Astrocyte of the cerebellum (primary cell): ENCODE measurements around the gene B3GALT4.
A peak's percentile ranks its signal among the peaks of the same experiment; 100 is the strongest.

Experiments used
- DNase-seq: peaks from one replicate; pipeline ENCODE4 v3.0.0-alpha.2; 2011; ENCODE audit warnings: low read depth
- H3K4me3 ChIP-seq: 2 replicates; pipeline ENCODE4 v1.5.1; 2011; ENCODE audit warnings: mild to moderate bottlenecking, low read depth, low read length, moderate library complexity
- in situ Hi-C: cut with HindIII; loops from 2 replicates; pipeline ENCODE4 v1.10.0; 2017; ENCODE audit warnings: low sequenced_read_pairs
- TF ChIP-seq, protein P1 (sequence below): IDR thresholded peaks from 2 replicates; pipeline ENCODE4 v1.5.1; 2012; ENCODE audit warnings: low read length, low read depth, moderate library complexity, mild to moderate bottlenecking; ENCODE audit errors: missing control alignments

B3GALT4 gene

DNA sequence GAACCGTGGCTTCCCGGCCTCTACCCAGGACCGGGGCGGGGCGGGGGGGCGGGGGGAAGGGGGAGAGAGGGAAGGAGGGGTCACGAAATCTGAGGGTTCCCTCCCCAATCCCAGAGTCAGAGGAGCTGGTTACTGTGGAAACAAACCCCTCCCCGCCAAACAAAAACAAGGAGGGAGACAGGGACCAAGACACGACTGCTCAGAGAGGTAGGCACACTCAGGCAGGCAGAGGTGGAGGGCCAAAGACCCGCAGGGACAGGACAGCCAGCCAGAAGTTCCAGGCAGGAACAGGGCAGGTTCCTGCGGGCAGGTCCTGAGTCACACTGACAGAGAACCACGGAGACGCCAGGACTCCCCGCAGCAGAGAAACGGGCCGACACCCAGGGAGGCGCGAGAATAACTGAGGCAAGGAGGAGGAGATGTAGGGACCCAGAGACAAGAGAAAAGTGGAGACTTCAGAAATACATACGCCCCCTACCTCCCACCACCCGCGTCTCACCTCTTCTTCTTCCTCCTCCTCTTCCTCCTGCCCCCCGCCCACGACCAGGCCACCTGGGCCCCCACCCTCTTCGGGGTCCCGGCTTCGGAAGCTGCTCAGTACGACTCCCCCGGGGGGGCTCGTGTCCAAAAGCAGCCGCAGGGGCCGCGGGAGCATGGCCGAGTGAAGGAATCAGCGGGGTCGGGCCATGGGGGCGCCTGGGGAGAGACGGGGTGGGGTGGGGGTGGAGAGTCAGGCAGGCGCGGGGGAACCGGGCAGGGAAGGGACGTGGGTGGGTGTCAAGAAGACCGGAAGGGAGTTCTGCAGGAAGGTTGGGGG, 21.2 kb downstream of the B3GALT4 start:
- no peak for DNase-seq
- in situ Hi-C loops = no loop called here
- TF ChIP-seq, protein P1, sequence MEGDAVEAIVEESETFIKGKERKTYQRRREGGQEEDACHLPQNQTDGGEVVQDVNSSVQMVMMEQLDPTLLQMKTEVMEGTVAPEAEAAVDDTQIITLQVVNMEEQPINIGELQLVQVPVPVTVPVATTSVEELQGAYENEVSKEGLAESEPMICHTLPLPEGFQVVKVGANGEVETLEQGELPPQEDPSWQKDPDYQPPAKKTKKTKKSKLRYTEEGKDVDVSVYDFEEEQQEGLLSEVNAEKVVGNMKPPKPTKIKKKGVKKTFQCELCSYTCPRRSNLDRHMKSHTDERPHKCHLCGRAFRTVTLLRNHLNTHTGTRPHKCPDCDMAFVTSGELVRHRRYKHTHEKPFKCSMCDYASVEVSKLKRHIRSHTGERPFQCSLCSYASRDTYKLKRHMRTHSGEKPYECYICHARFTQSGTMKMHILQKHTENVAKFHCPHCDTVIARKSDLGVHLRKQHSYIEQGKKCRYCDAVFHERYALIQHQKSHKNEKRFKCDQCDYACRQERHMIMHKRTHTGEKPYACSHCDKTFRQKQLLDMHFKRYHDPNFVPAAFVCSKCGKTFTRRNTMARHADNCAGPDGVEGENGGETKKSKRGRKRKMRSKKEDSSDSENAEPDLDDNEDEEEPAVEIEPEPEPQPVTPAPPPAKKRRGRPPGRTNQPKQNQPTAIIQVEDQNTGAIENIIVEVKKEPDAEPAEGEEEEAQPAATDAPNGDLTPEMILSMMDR = no peak
- H3K4me3 ChIP-seq = peak overlapping the region; percentile 73

DNA sequence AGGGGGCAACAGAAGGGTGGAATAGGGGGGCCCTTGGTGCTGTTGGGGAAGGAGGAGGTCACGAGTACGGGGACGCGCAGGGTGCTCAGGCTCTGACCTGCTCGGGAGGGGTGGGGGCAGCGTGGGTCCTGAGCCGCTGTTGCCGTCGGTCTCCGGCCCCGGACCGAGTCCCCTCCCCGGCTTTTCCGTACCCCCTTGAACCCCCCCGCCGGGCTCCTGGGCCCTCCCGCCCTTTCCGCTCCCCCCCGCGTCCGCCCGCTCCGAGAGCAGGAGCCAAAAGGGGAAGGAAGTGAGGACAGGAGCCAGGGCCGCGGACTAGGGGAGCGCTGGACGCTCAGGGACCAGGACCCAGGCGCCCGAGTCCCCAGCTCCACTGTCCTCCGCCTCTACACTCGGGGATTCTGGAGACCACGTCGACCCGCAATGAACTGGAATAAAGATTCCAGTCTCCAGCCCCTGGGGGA, 21.9 kb downstream of the B3GALT4 start, which contains the start of gene RGL2:
Gene RGL2 (minus strand): TSS at position 170 of the 464 bp plus-strand sequence. CDS start 332 bp downstream, outside the sequence.
- in situ Hi-C loops = no loop called here
- TF ChIP-seq, protein P1 = no peak
- no peak for DNase-seq
- H3K4me3 ChIP-seq = peak within 1 kb of the TSS; percentile 73

DNA sequence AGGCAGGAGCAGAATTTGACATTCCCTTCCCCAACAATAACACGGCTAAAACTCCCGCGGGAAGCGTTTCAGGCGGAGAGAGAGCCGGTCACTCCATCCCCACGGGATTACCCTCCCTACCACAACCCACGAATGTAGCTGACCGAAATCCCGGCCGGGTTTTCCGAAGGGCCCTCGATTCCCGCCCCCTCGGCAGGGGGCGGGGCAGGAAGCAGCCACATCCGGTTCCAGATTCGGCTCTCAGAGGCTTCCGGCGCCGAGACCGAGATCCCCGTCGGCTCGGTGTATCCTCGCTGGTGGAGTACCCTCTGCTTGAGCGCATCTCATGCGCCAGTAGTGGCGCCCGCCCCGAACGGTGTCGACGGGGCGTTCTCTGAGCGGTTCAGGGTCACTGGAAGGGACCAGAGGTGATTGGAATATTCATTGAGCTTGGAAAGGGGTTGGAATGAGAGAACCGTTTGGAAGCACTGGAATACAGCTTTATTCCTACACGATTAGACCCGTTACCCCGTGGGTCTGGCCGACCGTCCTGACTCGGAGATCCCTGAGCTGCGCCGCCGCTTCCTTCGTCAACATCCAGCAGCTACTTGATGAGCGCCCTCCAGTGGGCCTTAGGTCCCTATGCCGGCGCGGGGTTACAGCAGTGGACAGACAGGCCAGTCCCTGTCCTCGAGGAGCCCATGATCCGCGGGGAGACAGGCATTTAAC, 22.5 kb downstream of the B3GALT4 start:
- no peak for DNase-seq
- H3K4me3 ChIP-seq = peak overlapping the region; percentile 73
- in situ Hi-C loops = no loop called here
- TF ChIP-seq, protein P1 = peak; percentile 85

DNA sequence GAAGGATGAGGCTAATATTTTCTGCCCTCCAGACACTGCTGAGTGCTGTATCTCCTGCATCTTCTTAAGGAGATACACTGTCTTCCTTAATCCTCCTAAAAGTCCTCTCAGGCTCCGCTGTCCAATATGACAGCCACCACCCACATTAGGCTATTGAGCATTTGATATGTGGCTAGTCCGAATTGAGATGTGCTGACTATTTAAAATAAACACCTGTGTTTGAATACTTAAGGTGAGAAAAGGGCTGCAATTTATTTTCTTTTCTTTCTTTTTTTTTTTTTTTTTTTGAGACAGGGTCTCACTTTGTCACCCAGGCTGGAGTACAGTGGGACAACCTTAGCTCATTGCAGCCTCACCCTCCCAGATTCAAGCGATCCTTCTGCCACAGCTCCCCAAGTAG, 25.0 kb downstream of the B3GALT4 start:
- no peak overlapping the region for H3K4me3 ChIP-seq
- TF ChIP-seq, protein P1 = no peak
- in situ Hi-C loops = no loop called here
- DNase-seq = no peak

DNA sequence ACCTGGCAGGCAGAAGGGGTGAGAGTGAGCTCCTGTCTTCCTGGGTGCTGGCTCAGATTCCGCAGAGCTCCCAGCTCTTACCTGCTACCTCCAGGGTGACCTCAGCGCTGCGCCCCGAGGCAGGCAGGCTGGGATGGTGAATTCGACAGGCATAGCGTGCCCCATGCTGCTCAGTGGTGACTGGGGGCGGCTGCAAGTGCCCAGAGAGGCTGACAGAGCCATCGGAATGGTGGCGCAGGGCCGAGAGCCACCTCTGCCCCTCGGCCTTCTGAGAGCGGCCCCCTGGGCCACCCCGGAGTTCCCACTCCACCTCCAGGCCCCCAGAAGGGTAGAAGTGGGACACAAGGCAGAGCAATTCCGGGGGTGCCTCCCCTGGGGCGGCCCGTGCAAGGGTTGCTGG, 27.3 kb downstream of the B3GALT4 start:
- TF ChIP-seq, protein P1 = no peak
- DNase-seq = no peak
- in situ Hi-C loops = no loop called here
- no peak overlapping the region for H3K4me3 ChIP-seq

DNA sequence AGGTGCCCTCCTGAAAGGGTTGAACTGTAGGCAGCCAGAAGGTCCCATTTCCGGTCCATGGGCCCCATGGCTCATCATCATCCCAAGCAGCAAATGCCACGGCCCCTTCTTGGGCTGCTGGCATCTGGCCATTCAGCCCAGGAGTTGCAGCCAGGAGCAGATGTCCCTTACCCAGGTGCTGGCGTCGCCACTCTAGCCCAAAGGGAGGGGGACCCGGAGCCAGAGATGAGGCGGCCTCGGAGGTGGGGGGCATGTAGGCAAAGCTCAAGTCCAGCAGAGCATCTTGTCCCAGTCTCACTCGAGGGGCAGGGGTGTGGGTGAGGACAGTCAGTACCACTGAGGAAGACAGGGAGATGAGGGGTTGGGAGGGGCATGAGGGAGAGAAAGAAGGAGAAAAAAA, 28.1 kb downstream of the B3GALT4 start:
- DNase-seq = no peak
- H3K4me3 ChIP-seq = no peak overlapping the region
- TF ChIP-seq, protein P1 = no peak
- in situ Hi-C loops = no loop called here
